Esophagus squamous epithelium (tissue), 5 donors: ENCODE results near the gene TDRD7. TPM values are rescaled to one million over a fixed set of nuclear protein-coding genes. Genes with fewer than 3 reads are reported as not detected.

Experiments used
- DNase-seq: peaks from one replicate; lab custom pipeline; 2025; lab: John Stamatoyannopoulos, UW
- H3K27ac ChIP-seq, 4 donors: fragments of 200-600 bp; sonication (generic); one replicate each; pipeline ENCODE4 v1.5.1; 2016 to 2019; ENCODE audit warnings: mild to moderate bottlenecking in 1 of 4
- H3K27me3 ChIP-seq, 4 donors: fragments of 200-600 bp; sonication (generic); 1 replicate in 3 of 4; 2 replicates in 1 of 4; pipeline versions ENCODE4 v1.5.1 to v1.6.0; 2017 to 2021; ENCODE audit warnings: antibody characterized with exemption in 1 of 4
- H3K36me3 ChIP-seq, 3 donors: fragments of 200-600 bp; sonication (generic); one replicate each; pipeline ENCODE4 v1.5.1; 2016 to 2019
- H3K4me1 ChIP-seq, 3 donors: fragments of 200-600 bp; sonication (generic); one replicate each; pipeline ENCODE4 v1.5.1; 2017 to 2019
- H3K4me3 ChIP-seq, 4 donors: fragments of 200-600 bp; sonication (generic); 1 replicate in 3 of 4; 2 replicates in 1 of 4; pipeline ENCODE4 v1.5.1; 2016 to 2019; ENCODE audit warnings: mild to moderate bottlenecking in 2 of 4, moderate library complexity in 1 of 4
- H3K9me3 ChIP-seq, 3 donors: fragments of 200-600 bp; sonication (generic); one replicate each; pipeline ENCODE4 v1.5.1; 2016 to 2019
- CTCF ChIP-seq, 6 experiments: fragments of 450-650 bp in 4 of 6; fragments of 200-600 bp in 2 of 6; sonication (generic) in 2 of 6; IDR thresholded peaks; one replicate each; pipeline ENCODE4 v1.5.1; 2016 to 2019; ENCODE audit warnings: antibody characterized with exemption in 6 of 6, mild to moderate bottlenecking in 4 of 6, moderate library complexity in 4 of 6
- POLR2A ChIP-seq, 4 donors: fragments of 450-650 bp; IDR thresholded peaks; one replicate each; pipeline ENCODE4 v1.6.1; 2017; ENCODE audit warnings: antibody characterized with exemption in 4 of 4, mild to moderate bottlenecking in 4 of 4, moderate library complexity in 3 of 4
- WGBS, 2 donors: methylation state at CpG; one replicate each; pipeline ENCODE4 v1.1.5; 2018; 5-methylcytosine and 5-hydroxymethylcytosine counted together
- intact Hi-C: fragments of 100-400 bp; cut with DNase I; formaldehyde crosslinking; loops from one replicate; pipeline ENCODE4 v1.15.0; 2022
- total RNA-seq, 4 donors: library from RNA; depleted of rRNA; stranded (reverse); fragments of >200 nt; gene quantifications; one replicate each; pipeline ENCODE4 v1.1.0, GENCODE V29; 2016
- donor health status: DM: yes; HTN: yes; CAD: no.

The TDRD7 gene
- total RNA-seq, 4 donors from 2014 or later, result 7.7 to 11.3 (median 10.2) TPM

DNA sequence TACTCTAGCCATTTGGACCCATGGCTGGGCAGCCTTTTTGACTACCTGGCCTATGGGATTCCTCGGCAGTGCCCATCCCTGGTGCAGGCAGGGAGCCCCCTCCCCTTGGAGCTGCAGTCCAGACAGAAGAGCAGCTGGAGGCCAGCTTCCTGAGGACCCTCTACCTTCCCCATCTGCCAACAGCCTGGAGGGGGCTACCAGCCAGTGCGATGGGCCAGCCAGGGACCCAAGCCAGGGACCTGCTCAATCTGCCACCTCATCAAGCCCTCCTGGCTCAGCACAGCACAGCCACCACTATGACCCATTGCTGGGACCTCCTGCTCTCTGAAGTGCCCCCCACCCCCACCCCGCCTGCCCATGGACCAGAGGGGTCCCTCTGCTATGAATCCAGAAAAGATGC is 22.6 kb upstream of the TDRD7 start:
- H3K9me3 ChIP-seq, result no peaks in the 10 kb centered on the region
- H3K27ac ChIP-seq, result no peak overlapping the region
- TF ChIP-seq CTCF (IDR thresholded peaks at IDR 0.05), result no peak
- no peak for TF ChIP-seq POLR2A (IDR thresholded peaks at IDR 0.05)
- H3K4me1 ChIP-seq, result peaks cover 3 to 10% (median 5%) of the 10 kb centered on the region in 3 donors
- no peak for DNase-seq
- H3K27me3 ChIP-seq, result peaks cover 0 to 49% (median 0%) of the 10 kb centered on the region in 4 donors
- intact Hi-C loops, result no loop called here
- 80% methylated on average over 1 of the region's 3 CpGs; no CpG with 5 or more reads in 1 of the 2 donors for WGBS, 2 donors
- no peaks in the 10 kb centered on the region for H3K36me3 ChIP-seq
- no peak overlapping the region for H3K4me3 ChIP-seq

DNA sequence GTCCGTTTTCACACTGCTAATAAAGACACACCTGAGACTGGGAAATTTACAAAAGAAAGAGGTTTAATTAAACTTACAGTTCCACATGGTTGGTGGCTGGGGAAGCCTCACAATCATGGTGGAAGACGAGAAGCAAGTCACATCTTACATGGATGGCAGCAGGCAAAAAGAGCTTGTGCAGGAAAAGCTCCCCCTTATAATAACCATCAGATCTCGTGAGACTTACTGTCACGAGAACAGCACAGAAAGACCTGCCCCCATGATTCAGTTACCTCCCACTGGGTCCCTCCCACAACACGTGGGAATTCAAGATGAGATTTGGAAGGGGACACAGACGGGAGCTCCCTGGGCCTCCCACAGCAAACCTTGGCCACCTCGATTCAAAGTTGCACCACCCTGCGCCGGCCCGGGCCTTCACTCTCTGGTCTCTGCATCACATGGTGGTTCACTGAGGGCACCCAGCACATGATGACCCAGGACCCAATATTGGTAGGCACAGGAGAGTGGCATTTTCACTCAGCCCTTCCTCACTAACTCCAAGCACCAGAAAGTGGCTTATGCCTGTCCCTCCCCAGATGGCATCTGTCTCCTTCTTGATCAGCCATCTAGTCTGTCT is 21.0 kb upstream of the TDRD7 start:
- WGBS, 2 donors, result 76 to 85% methylated on average over 4 to 8 of the region's 10 CpGs
- Histone ChIP-seq H3K36me3 (no peaks in the 10 kb centered on the region), H3K9me3 (no peaks in the 10 kb centered on the region), H3K4me3 (no peak overlapping the region), H3K27ac (no peak overlapping the region), H3K4me1 (peaks cover 3 to 10% (median 5%) of the 10 kb centered on the region in 3 donors), H3K27me3 (peaks cover 0 to 45% (median 0%) of the 10 kb centered on the region in 4 donors)
- TF ChIP-seq POLR2A (IDR thresholded peaks at IDR 0.05) (no peak), CTCF (IDR thresholded peaks at IDR 0.05) (no peak)
- no peak for DNase-seq
- intact Hi-C loops, result no loop called here

- intact Hi-C loops, result no loop called here
- WGBS, 2 donors, result 60 to 61% methylated on average over 3 of the region's 3 CpGs
- no peaks in the 10 kb centered on the region for H3K9me3 ChIP-seq
- DNase-seq, result no peak
- H3K27me3 ChIP-seq, result peaks cover 0 to 6% (median 0%) of the 10 kb centered on the region in 4 donors
- H3K27ac ChIP-seq, result no peak overlapping the region
- TF ChIP-seq POLR2A (IDR thresholded peaks at IDR 0.05) (no peak), CTCF (IDR thresholded peaks at IDR 0.05) (no peak)
- no peaks in the 10 kb centered on the region for H3K36me3 ChIP-seq
- H3K4me3 ChIP-seq, result no peak overlapping the region
- H3K4me1 ChIP-seq, result peaks cover 6 to 9% (median 7%) of the 10 kb centered on the region in 3 donors
These were observed 17.0 kb upstream of the TDRD7 start for GRCh38 chr9:97394881-97395280.

DNA sequence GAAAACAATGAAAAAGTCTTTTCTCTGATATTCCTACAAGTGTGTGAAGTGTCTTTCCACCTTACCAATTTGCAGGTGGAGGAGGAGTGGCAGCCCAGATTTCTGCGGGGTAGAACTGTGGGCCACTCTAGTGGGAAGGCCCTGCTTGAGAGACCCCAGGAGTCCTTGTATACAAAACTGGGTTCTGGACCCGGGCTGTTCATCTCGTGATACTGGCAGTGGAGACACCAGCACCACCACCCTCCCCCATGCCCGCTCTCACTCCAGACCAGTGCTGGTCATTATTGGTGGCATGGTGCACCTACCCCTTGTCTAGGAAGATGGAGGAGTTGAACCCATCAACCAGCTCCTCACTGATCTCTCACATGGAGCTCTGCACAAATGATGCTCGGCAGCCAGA is 16.2 kb upstream of the TDRD7 start:
- 91 to 100% methylated on average over 1 to 4 of the region's 5 CpGs for WGBS, 2 donors

More for the DNA sequence above, 16.2 kb upstream of the TDRD7 start:
- H3K27ac ChIP-seq, result no peak overlapping the region
- peaks cover 6 to 9% (median 7%) of the 10 kb centered on the region in 3 donors for H3K4me1 ChIP-seq
- DNase-seq, result no peak
- no peak overlapping the region for H3K4me3 ChIP-seq
- H3K27me3 ChIP-seq, result no peaks in the 10 kb centered on the region
- no peaks in the 10 kb centered on the region for H3K36me3 ChIP-seq
- intact Hi-C loops, result no loop called here
- no peaks in the 10 kb centered on the region for H3K9me3 ChIP-seq
- TF ChIP-seq POLR2A (IDR thresholded peaks at IDR 0.05), result no peak
- TF ChIP-seq CTCF (IDR thresholded peaks at IDR 0.05), result no peak
